Activated T-helper 1 cell treated with Interleukin-2 at 50 U/mL for 16 hours (primary cell): ENCODE results near the gene DAPK2.
"Not testable (repeated sequence)": the region's sequence is repeated elsewhere in the genome, so short reads cannot be mapped to it uniquely, and the experiment has no call there.

Experiments used
- DNase-seq: peaks from one replicate; pipeline ENCODE4 v3.0.0-alpha.2; 2020; ENCODE audit warnings: low read depth

Gene DAPK2

DNA sequence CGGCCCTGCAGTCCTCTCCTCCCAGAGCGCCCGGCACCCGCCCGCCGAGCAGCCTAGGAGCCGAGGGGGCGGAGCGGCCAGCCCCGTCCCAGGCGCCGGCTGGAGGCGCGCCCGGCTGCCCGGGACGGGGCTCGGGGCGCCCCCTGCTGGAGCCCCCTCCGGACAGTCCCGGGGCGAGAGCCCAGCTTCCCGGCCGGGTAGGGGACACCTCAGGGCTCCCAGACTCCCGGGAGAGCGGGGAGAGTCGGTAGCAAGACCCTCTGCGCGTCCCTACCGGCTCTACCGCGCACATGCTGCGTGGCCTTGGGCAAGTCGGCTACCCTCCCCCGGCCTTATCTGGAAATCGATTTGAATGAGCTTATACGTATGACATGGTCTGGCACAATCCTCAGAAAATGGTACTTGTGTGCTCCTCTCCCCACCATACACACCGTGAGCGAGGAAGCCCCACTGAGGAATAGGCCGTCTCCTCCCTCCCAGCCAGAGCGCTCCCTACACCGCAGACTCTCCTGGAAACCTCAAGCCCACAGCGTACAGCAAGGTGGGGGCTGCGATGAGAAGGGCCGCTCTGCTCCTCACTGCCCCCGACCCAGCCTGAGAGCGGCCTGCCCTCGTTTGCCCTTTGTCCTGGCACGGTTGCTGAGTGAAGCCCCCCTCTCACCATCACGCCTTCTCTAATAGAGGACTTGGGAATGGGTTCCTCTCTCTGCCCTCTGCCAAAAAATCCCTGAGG is at the start of gene DAPK2:
DAPK2 (minus strand) TSS at position 65 of the 733 bp plus-strand sequence. CDS start 6,224 bp downstream, outside the sequence.
- DNase-seq: peak; percentile 52

GRCh38 chr15:64095431-64095794 is 49.1 kb upstream of the DAPK2 start:
- no peak for DNase-seq

DNA sequence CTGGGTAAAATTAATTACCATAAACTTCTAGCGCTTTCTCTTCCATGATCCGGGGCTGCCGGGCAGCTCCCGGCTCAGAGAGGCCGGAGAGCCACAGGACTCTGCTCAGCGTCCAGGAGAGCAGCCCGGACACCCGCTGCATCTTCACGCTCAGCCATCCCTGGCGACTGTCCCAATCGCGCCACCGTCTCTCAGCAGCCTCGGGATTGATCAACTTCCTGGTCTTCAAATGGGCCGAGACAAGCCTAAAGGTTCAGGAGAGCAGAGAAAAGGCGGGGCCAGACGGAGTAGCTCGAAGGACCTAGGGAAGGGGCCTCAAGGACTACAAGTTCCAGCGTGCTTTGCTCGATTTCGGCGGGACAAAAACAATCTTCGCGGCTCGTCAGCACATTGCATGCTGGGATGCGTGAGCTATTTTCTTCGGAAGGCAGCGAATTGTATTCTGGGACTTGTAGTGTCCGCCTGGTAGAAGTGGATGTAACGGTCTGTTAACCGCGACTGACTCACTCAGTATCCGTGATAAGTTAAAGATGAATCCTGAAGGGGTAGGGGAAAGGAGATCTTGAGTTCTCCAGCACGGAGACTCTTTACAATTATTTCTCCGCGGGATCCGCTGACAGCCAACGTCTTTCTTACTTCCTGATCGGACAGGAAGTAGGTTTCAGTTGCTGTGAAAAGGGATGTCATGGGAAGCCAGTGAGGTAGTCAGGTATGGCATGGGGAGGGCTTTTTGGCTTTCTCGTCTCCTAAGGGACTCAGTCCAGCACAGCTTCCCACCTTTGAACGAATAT is 47.5 kb upstream of the DAPK2 start, which contains the start of gene CIAO2A:
CIAO2A (minus strand) TSS at position 212 of the 791 bp plus-strand sequence; CDS start at position 142, 70 bp downstream.
- DNase-seq: peak; percentile 81

GRCh38 chr15:64092864-64093626 is 46.8 kb upstream of the DAPK2 start:
- DNase-seq: no peak

DNA sequence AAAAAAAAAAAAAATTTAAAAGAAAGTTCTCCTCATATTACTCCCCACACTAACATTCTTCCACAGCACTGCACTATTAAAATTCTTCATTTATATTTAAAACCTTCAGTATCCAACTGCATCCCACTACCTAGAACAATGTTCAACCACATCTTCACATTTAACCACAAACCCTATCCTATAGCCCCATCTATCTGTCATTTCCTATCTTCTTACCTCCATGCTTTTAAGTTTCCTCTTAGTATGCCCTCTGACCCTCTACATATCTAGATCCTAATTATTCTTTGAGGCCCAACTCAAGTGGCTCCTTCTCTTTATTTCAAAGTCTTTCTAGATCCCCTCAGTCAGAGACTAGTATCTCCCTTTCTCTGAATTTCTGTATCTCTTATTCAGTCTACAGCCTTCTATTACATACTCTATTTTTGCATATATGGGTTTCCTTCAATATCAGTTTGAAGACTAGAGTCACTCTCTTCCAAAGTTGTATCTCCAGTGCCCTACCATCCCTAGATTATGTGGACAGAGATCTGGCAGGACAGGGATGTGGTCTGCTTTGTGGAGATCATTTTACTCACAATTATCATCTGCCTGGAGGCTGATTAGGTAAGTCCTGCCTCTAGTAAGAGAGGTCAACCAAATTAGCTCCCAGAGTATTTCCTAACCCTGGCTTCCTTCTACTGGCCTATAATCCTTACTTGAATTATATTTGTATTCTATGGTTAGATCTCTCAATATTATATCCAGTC is 46.0 kb upstream of the DAPK2 start:
- no peak for DNase-seq

DNA sequence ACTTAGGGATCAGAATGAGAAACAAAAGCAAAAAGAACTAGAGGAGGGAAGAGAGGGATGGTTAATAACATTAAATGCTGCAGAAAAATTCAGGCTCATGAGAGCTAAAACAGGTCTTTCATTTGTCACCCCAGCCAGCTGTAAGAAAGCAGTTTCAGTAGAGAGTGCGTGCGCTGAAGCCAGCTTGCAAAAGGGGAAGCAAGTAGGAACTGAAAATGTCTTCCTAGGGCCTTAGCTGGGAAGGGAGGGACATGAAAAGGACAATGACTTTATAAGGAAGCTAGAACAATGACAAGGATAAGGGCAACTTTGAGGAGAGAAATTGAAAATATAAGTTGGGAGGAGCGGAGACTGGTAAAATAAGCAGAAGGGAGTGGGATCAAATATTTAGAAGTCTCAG is 44.2 kb upstream of the DAPK2 start:
- DNase-seq: no peak

DNA sequence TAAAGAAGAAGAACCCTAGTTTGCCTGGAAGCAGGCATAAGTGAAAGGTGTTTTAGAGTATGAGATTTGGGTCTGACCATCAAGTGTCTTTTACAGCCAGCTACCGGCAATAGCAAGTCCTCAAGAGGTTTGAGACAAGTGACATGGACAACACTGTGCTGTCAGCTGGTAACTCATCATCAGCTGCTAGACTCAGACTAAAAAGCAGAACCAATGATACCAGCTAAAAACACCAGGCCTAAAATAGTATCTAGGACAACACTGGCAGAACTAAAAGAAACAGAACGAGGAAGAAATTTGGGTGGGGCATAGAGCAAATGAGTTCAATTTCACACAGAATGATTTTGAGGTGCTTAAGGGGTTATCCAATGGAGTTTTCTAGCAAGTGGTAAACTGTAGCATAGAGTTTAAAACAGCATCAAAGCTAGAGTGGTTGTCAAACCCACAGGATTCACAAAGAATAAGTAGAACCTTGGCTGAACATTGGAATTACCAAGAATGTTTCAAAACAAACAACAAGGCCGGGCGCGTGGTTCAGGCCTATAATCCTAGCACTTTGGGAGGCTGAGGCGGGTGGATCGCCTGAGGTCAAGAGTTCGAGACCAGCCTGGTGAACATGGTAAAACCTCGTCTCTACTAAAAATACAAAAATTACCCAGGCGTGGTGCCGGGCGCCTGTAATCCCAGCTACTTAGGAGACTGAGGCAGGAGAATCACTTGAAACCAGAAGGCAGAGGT is 43.4 kb upstream of the DAPK2 start:
- DNase-seq: no peak

DNA sequence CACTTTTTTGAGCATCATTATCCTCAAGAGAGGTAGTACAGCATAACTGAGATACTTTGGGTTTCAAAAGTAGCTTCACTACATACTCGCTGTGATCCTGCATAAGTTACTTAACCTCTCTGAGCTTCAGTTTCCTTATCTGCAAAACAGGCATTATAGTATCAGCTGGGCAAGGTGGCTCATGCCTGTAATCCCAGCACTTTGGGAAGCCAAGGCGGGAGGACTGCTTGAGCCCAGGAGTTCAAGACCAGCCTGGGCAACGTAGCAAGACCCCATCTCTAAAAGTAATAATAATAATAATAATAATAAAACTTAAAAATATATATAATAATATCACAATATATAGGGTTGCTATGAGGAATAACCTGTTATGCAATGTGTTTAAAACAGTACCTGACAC is 36.5 kb upstream of the DAPK2 start:
- no peak for DNase-seq

DNA sequence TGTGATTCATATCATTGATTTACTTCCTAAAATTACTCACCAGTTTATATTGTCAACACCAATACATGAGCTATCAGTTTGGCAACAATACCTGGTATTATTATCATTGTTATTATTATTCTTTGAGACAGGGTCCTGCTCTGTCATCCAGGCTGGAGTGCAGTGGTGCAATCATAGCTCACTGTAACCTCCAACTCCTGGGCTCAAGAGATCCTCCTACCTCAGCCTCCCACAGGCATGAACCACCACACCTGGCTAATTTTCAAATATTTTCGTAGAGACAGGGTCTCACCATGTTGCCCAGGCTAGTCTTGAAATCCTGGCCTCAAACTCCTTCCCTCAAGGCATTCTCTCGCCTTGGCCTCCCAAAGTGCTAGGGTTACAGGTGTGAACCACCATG is 27.2 kb upstream of the DAPK2 start:
- DNase-seq: not testable (repeated sequence)

GRCh38 chr15:64072812-64073211 is 26.5 kb upstream of the DAPK2 start:
- no peak for DNase-seq

- no peak for DNase-seq
These were observed 25.9 kb upstream of the DAPK2 start for GRCh38 chr15:64071931-64072765.

DNA sequence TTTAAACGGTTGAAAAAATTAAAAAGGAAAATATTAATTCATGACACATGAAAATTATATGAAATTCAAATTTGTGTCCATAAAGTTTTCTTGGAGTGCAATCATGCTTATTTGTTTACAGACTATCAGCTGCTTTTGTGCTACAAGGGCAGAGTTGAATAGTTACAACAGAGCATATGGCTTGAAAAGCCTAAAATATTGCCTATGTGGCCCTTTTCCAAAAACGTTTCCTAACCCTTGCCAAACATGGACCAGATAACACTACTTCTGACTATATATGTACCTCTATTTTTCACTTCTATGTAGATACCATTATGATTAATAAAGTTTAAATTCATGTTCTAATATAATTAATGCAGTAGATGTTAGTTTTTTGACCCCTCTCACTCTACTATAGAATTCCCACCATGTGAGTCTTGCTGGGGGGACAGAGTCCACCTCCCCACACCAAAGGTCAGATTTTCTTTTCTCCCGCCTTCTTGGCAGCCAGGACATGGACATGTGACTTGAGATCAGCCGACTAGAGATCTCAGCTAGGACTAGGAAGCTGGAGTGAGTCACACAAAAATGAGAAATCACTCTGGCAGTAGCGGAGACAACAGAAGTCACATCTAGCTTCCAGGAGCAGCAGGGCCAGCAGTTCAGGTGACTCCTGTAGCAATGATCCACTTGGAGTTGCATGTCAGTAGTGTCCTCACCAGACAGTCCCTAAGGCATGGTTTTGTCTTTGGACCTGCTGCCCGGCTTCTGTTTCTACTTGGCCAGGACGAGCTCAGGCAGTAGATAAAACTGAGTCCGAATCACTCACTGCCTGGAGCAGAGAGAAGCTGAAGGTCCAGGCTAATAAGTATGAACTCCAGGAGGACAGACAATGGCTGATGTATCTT is 24.9 kb upstream of the DAPK2 start:
- no peak for DNase-seq

- no peak for DNase-seq
These were observed 23.8 kb upstream of the DAPK2 start for GRCh38 chr15:64070106-64070505.

GRCh38 chr15:64068133-64068532 is 21.8 kb upstream of the DAPK2 start:
- DNase-seq: no peak

DNA sequence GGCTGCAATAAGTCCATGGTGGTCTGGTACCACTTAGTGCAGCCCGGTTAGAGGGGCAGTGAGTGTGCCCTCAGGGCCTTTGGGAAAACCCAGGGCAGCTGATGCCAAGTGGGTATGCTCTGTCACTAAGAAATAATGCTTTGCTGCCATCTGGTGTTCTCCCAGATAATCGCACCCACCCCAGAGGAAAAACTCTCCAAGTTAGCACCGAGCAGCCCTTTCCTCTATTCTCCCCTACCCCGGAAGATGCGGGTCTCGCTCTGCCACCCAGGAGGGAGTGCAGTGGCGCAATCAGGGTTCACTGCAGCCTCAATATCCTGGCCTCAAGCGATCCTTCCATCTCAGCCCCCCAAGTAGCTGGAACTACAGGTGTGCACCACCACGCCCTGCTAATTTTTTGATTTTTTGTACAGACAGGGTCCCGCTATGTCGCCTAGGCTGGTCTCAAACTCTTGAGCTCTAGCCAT is 21.3 kb upstream of the DAPK2 start:
- DNase-seq: peak; percentile 41

- no peak for DNase-seq
These were observed 20.2 kb upstream of the DAPK2 start for GRCh38 chr15:64066451-64066850.

GRCh38 chr15:64060716-64061115 is 14.4 kb upstream of the DAPK2 start:
- no peak for DNase-seq

DNA sequence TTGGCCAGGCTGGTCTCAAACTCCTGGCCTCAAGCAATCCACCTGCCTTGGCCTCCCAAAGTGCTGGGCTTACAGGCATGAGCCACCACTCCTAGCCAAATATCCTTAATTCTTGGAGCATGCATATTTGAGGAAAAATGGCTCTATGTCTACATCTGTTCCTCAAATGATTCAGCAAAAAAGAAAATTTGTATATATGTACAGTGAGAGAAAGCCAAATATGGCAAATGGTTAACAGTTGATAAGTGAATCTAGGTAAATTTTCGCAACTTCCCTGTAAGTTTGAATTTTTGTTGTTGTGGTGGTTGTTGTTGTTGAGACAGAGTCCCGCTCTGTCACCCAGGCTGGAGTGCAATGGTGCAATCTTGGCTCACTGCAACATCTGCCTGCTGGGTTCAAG is 12.8 kb upstream of the DAPK2 start:
- not testable (repeated sequence) for DNase-seq

GRCh38 chr15:64058279-64058678 is 12.0 kb upstream of the DAPK2 start:
- no peak for DNase-seq
